Fibroblast of mammary gland (primary cell): Measurements from ENCODE around the gene SH2D3C.

Experiments
- DNase-seq: peaks from one replicate; pipeline ENCODE4 v3.0.0-alpha.2; 2010; ENCODE audit warnings: low read depth
- H3K4me3 ChIP-seq: 2 replicates; pipeline ENCODE4 v1.5.1; 2011; ENCODE audit warnings: low read depth, mild to moderate bottlenecking, low read length, moderate library complexity; ENCODE audit not compliant: control insufficient read depth
- TF ChIP-seq, protein P1 (sequence below): conservative IDR thresholded peaks from 2 replicates; pipeline ENCODE4 v1.5.1; 2011; ENCODE audit warnings: low read depth, low read length, inconsistent platforms; ENCODE audit not compliant: control insufficient read depth, insufficient read depth

SH2D3C gene

DNA sequence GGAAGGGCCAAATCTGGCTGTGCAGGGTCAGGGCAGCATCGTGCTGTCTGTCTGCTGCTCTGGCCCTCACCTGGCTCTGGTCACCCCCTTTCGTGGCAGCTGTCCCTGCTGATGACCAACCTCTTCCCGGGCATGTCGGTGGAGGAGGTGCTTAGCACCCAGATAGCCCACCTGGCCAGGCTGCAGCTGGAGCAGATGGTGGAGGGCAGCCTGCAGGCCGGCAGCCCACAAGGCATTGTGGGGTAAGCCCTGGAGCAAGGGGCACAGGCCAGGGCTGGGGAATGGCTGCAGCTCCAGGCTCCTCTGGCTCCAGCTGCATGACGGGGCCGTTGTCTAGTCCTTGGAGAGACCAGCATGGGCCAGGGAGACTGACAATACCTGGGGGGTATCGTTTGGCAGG is 51.6 kb downstream of the SH2D3C start:
- no peak overlapping the region for H3K4me3 ChIP-seq
- TF ChIP-seq, protein P1, sequence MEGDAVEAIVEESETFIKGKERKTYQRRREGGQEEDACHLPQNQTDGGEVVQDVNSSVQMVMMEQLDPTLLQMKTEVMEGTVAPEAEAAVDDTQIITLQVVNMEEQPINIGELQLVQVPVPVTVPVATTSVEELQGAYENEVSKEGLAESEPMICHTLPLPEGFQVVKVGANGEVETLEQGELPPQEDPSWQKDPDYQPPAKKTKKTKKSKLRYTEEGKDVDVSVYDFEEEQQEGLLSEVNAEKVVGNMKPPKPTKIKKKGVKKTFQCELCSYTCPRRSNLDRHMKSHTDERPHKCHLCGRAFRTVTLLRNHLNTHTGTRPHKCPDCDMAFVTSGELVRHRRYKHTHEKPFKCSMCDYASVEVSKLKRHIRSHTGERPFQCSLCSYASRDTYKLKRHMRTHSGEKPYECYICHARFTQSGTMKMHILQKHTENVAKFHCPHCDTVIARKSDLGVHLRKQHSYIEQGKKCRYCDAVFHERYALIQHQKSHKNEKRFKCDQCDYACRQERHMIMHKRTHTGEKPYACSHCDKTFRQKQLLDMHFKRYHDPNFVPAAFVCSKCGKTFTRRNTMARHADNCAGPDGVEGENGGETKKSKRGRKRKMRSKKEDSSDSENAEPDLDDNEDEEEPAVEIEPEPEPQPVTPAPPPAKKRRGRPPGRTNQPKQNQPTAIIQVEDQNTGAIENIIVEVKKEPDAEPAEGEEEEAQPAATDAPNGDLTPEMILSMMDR: no peak
- no peak for DNase-seq

DNA sequence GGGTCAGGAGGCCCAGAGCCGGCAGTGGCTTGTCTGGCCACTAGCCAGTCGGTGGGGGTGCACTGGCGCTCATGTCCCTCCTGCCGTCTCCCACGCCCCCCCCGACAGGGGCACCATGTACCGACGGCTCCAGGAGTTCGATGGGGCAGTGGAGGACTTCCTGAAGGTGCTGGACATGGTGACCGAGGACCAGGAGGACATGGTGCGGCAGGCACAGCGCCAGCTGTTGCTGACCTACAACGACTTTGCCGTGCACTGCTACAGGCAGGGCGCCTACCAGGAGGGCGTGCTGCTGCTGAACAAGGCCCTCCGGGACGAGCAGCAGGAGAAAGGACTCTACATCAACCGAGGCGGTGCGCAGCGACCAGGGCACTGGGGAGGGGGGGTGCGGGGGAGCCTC is 54.5 kb downstream of the SH2D3C start:
- no peak overlapping the region for H3K4me3 ChIP-seq
- DNase-seq: no peak
- TF ChIP-seq, protein P1: no peak

- DNase-seq: peak; percentile 69
- TF ChIP-seq, protein P1: no peak
- H3K4me3 ChIP-seq: no peak overlapping the region
These were observed 55.0 kb downstream of the SH2D3C start for GRCh38 chr9:127723444-127723843.

GRCh38 chr9:127723013-127723412 is 55.5 kb downstream of the SH2D3C start:
- TF ChIP-seq, protein P1: no peak
- no peak for DNase-seq
- no peak overlapping the region for H3K4me3 ChIP-seq

- TF ChIP-seq, protein P1: no peak
- no peak for DNase-seq
- no peak overlapping the region for H3K4me3 ChIP-seq
These were observed 56.3 kb downstream of the SH2D3C start for GRCh38 chr9:127722055-127722745.

- DNase-seq: no peak
- no peak overlapping the region for H3K4me3 ChIP-seq
- TF ChIP-seq, protein P1: no peak
These were observed 57.1 kb downstream of the SH2D3C start for GRCh38 chr9:127721391-127721821.
